Measurements from ENCODE around the gene ADAMTSL1.

The ADAMTSL1 gene, protein sequence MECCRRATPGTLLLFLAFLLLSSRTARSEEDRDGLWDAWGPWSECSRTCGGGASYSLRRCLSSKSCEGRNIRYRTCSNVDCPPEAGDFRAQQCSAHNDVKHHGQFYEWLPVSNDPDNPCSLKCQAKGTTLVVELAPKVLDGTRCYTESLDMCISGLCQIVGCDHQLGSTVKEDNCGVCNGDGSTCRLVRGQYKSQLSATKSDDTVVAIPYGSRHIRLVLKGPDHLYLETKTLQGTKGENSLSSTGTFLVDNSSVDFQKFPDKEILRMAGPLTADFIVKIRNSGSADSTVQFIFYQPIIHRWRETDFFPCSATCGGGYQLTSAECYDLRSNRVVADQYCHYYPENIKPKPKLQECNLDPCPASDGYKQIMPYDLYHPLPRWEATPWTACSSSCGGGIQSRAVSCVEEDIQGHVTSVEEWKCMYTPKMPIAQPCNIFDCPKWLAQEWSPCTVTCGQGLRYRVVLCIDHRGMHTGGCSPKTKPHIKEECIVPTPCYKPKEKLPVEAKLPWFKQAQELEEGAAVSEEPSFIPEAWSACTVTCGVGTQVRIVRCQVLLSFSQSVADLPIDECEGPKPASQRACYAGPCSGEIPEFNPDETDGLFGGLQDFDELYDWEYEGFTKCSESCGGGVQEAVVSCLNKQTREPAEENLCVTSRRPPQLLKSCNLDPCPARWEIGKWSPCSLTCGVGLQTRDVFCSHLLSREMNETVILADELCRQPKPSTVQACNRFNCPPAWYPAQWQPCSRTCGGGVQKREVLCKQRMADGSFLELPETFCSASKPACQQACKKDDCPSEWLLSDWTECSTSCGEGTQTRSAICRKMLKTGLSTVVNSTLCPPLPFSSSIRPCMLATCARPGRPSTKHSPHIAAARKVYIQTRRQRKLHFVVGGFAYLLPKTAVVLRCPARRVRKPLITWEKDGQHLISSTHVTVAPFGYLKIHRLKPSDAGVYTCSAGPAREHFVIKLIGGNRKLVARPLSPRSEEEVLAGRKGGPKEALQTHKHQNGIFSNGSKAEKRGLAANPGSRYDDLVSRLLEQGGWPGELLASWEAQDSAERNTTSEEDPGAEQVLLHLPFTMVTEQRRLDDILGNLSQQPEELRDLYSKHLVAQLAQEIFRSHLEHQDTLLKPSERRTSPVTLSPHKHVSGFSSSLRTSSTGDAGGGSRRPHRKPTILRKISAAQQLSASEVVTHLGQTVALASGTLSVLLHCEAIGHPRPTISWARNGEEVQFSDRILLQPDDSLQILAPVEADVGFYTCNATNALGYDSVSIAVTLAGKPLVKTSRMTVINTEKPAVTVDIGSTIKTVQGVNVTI (N-terminal part only)

GRCh38 chr9:18473652-18474279 lies at the start of gene ADAMTSL1:
TSS of gene ADAMTSL1 (plus strand) at chr9:18474153. CDS start at chr9:18474233, 80 bp downstream.
- DNase-seq (ENCODE audit: low read depth), result no peak

DNA sequence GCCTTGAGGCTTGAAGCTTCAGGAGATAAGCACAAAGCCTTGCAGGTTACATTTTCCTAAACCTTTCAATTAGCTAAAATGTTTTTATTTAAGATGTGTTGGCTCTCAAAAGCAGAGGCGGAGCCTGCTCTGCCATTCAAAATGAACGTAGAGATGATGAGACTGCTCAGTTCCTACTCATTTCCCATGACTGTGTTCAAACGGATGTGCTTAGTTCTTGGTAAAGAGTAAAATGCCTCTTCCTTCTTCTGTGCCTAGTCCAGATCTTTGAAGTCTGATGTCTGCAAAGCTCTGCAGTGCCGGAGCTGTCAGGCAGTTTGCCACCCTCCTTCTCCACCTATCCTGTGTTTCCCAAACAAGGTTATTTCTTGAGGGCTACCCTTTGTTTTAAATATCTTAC lies 46.3 kb upstream of the ADAMTSL1 start:
- no peak for DNase-seq (ENCODE audit: low read depth)

DNA sequence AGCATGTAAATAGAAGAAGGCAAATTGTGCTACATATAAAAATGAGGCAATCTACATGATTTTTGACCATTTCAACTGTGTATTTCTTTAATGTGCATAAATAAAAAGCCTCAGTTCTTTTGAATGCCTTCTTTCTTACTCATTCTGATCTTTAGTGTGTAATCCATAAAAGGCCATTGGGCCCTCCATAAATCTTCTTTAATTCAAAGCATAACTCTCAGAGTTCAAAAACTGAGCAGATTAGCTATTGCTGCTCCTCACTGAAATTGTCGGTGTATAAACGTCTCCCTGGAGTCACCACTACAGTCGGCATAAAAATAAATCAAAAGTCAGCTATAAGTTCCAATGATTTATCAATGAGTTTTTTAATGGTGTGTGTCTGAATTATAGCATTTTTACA lies 45.3 kb upstream of the ADAMTSL1 start:
- no peak for DNase-seq (ENCODE audit: low read depth)

DNA sequence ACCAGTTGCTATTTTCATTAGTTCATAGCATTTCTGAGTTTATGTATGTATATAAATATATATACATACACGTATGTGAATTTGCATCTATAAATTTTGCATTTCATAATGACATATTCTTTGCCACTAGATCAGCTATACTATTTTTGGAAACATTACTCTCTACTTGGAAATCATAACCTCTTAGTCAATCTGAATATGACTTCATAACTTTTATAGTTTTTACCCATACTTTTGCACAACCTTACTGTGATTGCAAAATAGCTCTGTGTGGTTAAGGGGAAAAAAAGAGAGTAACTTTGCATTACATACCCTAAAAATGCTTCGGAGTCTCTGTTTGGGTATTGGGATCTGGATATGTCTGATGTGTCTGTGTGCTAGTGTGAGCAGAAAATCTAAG lies 44.9 kb upstream of the ADAMTSL1 start:
- no peak for DNase-seq (ENCODE audit: low read depth)

DNA sequence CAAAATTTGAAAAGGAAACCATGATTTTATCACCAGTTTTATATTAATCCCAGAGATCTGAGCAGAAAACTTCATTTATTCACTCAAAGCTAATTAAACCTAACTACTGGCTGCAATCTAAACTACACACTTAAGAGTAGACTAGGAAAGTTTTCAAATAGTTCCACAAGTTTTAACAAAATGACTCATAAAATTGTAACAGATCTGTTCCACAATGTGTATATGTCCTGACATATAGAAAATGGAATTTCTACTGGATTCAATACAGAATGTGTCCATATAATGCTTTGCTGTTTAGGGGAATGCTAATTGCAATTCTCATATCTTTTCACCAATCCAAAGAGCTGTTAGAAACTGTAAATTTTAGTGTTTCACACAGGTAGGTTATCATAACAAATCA lies 40.3 kb upstream of the ADAMTSL1 start:
- no peak for DNase-seq (ENCODE audit: low read depth)

DNA sequence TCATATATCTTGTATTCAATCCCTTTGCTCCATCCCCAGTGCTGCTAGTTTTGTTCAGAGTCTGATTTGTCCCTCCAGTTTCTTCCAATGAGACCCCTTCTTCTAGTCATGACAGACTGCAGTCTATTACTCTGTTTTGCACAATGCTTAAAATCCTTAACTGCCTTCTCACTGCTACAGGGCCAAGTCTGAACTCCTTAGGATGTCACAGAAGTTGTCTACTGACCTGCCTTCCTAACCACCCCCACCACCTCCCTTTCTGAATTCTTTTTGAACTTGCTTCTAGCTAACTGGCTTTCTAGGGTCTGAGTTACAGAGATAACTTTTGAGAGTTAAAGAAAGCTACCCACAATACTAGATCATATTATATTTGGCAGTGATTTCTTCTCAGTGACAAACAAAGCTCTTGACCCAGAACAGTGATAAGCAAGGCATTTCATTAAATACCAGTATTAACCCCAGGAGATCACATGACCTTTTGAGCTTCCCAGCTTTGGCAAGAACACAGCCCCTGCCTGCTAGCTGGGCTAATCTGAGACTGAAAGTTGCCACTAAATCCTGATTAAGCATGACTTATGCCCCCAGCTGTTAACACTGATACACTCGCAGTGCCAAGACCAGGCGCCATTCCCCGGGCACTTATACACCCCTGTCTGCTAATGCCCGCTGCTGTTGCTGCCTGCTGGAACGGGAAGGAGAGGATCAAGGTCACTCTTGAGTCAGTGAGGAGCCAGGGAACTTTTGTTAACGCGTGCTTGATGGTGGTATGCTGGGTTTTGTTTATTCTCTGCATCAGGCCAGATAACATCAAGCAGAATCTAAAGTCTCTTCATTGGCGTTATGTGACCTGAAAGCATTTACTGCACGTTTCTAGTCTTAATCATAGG lies 36.4 kb upstream of the ADAMTSL1 start:
- DNase-seq (ENCODE audit: low read depth), result no peak

DNA sequence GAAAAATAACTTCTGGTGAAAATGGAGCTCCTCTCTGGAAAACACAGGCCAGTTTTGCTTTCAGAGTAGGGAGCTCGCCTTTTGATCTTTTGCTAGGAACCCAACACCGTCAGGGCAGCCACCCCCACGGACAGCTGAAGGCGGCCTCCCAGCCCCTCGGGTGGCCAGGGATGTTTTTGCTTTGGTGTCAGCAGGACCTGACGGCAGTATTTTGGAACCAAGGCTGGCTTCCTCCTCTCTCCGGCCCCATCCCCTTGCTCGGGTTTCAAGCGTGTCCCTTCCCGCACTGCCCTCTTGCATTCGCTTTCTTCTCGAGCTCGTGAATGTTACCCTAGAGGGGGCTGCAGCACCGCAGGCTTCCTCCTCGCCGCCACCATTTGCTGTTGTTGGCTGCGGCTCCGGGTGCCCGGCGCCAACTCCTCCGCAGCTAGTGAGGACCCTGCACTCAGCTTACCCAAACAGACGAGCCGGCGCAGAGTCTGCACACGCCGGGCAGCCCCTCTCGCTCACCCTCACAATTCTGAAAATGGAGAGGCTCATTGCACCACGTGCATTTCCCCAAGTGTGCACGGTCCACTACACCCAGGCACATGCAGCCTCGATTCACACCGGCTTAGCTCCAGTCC lies 35.5 kb upstream of the ADAMTSL1 start:
- DNase-seq (ENCODE audit: low read depth), result no peak

DNA sequence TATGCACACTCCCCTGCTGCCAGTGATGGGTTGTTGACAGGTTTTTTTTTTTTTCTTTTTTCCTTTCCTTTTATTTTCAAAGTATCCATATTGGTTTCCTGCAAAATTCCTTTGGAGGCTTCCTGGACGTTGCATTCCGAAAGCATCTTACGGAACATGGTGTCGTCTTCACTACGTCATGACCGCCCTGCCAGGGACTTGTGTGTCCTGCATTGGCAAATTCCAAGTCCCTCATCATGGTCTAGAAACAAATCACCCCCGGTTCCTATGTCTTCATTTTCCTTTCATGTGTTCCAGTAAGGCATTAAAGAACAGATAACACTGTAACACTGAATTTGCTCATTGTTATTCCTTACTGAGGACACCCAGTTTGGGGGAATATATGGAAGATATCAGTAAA lies 35.0 kb upstream of the ADAMTSL1 start:
- DNase-seq (ENCODE audit: low read depth), result no peak

GRCh38 chr9:18441261-18441660 lies 32.7 kb upstream of the ADAMTSL1 start:
- no peak for DNase-seq (ENCODE audit: low read depth)

GRCh38 chr9:18442629-18443491 lies 31.1 kb upstream of the ADAMTSL1 start:
- peak; percentile 6 for DNase-seq (ENCODE audit: low read depth)

- DNase-seq (ENCODE audit: low read depth), result no peak
Measured at GRCh38 chr9:18447131-18447530, 26.8 kb upstream of the ADAMTSL1 start.

DNA sequence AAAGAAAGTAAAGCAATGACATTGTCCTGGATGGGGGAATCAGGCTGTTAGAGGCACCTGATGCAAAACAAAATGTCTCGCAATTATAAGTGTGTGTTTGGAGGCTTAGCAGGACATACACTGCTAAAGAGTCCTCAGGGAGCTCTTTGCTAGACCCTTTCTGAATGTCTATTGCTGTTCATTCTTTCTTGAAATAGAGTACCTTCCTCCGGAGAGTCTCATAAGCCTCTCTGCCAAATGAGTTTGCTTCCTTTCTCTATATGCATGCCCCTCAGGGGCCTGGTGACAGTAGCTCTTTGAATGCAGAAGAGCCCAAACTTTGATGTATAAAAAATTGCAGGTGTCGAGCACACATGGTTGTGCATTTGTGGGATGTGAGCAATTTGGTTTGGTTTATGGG lies 26.4 kb upstream of the ADAMTSL1 start:
- no peak for DNase-seq (ENCODE audit: low read depth)

DNA sequence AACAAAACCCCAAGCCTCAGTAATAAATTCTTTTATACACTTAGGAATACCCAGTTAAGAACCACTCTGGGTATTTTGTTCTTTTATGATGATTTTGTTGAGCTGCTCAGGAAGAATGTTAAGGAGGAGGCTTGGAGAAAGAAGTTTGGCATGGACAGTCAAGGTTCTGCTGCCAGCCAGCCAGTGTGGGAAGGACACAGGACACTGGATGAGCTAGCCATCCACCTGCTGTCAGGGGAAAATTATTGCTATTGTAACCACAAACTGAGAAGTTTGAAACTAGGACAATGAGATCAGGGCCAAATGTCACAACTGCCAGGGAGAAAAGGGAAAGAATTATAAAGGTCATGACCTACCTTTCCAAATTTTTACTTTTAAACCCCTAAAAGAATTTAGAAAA lies 25.9 kb upstream of the ADAMTSL1 start:
- no peak for DNase-seq (ENCODE audit: low read depth)

GRCh38 chr9:18451406-18451805 lies 22.5 kb upstream of the ADAMTSL1 start:
- no peak for DNase-seq (ENCODE audit: low read depth)

DNA sequence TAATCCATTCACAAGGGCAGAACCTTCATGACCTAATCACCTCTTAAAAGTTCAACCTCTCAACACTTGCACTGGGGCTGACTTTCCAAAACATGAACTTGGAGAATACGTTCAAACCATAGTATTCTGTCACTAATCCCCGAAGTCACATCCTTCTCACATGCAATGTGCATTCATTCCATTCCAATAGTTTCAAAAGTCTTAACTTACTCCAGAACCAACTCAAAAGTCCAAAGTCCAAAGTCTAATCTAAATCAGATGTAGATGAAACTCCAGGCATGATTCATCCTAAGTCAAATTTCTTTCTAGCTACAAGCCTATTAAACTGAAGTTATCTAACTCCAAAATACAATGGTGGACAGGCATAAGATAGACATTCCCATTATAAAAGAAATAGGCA lies 21.7 kb upstream of the ADAMTSL1 start:
- no peak for DNase-seq (ENCODE audit: low read depth)

DNA sequence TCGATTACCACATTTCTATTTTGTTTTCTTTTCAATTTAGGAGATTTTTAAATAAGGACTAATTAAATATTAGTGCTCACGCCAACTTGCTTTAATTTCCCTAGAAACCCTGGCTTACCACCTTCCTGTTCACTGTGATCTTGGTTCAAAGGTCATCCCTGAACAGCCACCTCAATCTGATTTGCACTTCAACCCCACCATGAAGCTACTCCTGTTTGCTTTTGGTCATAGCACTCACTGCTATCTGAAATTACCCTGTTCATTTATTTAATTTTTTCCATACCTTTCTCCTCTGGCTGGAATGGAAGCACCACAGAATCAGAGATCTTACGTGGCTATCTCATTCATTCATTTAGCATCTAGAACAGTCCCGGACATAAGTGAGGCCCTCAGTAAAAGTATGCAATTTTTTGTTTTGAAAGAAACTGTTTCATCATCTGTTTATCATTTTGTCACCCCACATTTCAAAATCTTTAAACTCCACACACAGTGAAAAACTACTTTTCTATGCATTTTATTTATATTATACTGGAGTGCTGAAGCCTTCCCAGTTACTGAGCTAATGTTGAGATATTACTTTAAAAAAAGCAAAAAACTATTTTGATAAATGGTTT lies 17.2 kb upstream of the ADAMTSL1 start:
- DNase-seq (ENCODE audit: low read depth), result no peak

DNA sequence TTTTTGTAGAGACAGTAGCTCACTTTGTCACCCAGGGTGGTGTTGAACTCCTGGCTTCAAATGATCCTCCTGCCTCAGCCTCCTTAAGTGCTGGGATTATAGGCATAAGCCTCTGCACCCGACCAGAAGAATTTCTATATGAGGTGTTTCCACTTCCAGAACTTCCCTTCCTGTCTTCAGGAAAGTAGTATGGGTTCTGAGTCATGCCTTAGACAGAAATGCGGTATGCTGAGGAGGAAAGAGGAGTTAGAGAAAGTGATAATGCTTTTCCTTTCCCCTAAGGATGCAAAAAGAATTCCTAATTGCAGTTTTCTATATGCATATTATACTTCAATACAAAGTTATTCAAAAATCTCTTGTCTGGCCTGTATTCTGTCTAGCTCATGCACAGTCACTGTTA lies 16.4 kb upstream of the ADAMTSL1 start:
- no peak for DNase-seq (ENCODE audit: low read depth)

DNA sequence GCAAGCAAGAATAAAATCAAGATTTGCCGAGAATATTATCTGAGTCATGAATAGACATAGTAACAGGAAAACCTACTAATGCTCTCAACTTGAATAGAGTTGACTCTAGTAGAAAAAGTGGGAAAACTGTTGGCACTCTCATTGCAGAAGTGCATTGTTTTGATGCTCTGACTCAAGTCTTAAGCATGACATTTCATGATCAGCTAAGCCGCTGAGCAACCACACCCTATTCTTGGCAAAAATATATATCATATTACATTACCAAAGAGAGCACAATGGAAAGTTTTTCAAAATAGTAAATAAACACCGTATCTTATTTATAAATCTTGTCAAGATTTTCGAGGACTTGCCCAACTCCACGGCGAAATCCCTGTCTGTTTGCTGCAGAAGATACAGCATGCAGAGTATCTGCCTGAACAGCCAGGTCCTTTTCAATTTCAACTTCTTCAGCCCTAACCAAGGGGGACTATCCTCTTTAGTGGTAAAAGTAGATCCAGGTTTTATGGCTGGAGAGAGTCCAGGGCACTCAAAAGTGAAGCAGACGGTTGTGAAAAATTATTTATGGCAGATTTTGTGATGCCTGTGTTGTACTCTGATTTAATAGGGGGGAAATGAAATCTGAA lies 13.9 kb upstream of the ADAMTSL1 start:
- DNase-seq (ENCODE audit: low read depth), result no peak
